Uterus (tissue), 2 donors: ENCODE measurements around the gene NECTIN1.

Experiments
- CTCF ChIP-seq, 4 experiments: fragments of 200-600 bp in 2 of 4; fragments of 450-650 bp in 2 of 4; sonication (generic) in 2 of 4; IDR thresholded peaks; one replicate each; pipeline ENCODE4 v1.5.1; 2016 to 2019; ENCODE audit warnings: antibody characterized with exemption in 4 of 4, mild to moderate bottlenecking in 2 of 4, moderate library complexity in 1 of 4
- POLR2A ChIP-seq, 2 donors: fragments of 450-650 bp; IDR thresholded peaks; one replicate each; pipeline ENCODE4 v1.6.1; 2016; ENCODE audit warnings: antibody characterized with exemption in 2 of 2, mild to moderate bottlenecking in 1 of 2, moderate library complexity in 1 of 2

GRCh38 chr11:119712459-119713358 is 16.3 kb downstream of the NECTIN1 start:
- TF ChIP-seq CTCF (IDR thresholded peaks at IDR 0.05) (no peak), POLR2A (IDR thresholded peaks at IDR 0.05) (no peak)
